Measurements from ENCODE around the gene MCF2L.

MCF2L gene

DNA sequence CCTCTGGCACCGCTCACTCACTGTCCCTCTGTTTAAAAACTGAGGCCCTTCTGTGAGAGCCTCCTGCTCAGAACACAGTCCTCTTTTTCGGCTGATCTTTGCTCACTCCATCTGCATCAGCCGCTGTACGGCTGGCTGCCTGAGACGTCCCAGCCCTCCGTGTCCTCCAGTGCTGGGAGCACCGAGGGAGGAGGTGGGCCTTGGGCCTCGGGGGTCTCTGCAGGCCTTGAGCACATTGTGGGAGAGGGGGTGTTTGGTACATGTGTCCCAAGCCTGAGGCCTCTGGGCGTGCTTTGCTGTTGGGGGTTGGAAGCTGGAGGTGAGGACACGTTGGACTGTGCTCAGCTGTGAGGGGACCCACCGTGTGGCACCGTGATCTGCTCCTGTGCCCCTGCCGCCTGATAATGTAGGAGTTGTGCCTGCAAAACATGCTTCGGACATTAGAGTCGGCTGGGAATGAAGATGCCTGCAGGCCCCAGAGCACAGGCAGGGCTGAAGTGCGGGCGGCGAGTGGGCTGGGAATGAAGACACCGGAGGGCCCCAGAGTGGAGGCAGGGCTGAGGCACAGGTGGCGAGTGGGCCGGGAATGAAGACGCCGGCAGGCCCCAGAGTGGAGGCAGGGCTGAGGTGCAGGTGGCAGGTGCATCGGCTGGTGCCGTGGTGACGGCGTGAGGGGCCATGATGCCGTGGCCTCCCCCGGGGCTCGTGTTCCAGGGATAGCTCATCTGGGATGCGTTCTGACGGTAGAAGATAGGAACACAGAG lies 30.6 kb downstream of the MCF2L start:
- no peak for DNase-seq (ENCODE audit: low read depth)

DNA sequence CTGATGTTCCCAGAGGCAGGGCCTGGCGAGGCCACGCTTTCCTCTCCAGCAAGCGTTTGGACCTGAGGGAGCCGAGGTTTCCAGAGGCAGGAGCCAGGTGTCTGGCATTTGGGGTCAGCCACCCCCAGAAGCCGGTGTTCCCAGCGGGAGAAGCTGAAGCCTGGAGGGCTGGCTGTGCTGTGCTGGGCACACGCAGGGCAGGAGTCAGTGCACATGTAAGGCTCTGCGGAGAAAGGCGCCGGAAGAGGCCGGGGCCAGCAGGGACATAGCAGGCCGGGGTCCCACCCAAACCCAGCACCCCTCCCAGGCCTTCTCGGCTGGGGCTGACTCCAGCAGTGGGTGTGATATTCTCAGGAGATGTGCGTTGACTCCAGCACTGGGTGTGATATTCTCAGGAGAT lies 31.6 kb downstream of the MCF2L start:
- DNase-seq (ENCODE audit: low read depth), result no peak

- DNase-seq (ENCODE audit: low read depth), result no peak
Measured at GRCh38 chr13:113001241-113002140, 32.5 kb downstream of the MCF2L start.

- DNase-seq (ENCODE audit: low read depth), result no peak
Measured at GRCh38 chr13:113002206-113002912, 33.3 kb downstream of the MCF2L start.

- no peak for DNase-seq (ENCODE audit: low read depth)
Measured at GRCh38 chr13:113002913-113003290, 33.9 kb downstream of the MCF2L start.

DNA sequence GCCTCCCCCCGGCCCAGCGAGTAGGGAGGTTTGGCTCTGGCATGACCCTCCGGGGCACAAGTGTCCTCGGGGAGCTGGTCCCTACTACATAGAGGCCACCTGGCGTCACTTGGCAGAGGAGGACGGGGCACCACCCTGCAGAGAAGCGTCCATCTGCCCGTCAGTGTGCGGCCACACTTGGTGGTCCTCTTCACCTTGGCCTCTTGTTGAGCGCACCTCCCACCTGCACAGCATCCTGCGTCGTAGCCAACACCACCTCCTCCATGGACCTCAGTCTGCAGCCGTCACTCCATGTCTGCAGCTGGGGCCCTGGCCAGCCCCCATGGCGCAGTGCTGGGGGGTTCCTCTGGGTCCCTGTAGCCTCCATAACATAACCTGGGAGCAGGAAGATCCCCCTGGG lies 35.1 kb downstream of the MCF2L start:
- no peak for DNase-seq (ENCODE audit: low read depth)

DNA sequence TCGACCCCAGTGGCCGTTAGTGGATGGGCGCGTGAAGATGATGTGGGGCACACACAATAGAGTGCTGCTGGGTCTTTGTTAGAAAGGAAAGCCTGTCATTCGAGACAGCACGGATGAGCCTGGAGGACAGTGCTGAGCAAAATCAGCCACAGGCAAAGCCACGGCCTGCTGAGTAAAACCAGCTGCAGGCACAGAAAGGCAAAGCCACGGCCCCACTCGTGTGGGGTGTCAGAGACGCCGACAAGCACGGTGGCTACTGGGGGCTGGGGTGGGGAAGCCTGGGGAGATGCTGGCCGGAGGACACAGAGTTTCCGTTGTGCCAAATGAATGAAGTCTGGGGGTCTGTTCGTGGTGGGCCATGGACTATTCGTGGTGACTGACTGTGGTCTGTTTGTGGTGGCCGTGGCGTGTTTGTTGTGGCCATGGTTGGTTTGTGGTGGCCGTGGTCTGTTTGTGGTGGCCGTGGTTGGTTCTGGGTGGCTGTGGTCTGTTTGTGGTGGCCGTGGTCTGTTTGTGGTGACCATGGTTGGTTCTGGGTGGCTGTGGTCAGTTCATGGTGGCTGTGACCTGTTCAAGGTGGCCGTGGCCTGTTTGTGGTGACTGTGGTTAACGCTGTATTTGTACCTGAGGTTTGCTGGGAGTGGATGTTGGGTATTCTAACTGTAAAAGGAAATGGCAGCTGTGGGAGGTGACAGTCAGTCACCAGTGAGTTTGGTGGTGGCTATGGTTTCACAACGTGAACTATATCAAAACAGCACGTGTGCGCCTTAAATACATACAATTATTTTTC lies 36.3 kb downstream of the MCF2L start:
- peak; percentile 1 for DNase-seq (ENCODE audit: low read depth)

DNA sequence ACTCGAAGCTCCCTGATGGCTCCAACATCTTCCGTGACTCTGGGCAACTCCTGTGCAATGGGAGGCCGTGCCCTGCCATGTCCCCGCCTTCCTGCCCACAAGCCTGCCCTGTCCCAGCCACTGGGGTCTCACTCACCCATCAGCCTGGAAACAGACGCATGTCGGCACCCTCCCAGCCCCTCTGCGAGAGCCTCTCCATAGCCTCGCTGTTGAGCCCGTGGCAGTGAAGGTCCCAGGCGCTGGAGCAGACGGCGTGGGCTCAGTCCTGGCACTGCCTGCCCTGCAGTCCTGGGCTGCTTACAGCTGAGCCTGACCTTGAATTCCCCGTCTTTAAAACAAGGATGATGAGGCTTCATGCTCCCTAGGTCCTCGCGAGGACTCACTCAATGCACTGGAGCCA lies 37.0 kb downstream of the MCF2L start:
- DNase-seq (ENCODE audit: low read depth), result no peak

DNA sequence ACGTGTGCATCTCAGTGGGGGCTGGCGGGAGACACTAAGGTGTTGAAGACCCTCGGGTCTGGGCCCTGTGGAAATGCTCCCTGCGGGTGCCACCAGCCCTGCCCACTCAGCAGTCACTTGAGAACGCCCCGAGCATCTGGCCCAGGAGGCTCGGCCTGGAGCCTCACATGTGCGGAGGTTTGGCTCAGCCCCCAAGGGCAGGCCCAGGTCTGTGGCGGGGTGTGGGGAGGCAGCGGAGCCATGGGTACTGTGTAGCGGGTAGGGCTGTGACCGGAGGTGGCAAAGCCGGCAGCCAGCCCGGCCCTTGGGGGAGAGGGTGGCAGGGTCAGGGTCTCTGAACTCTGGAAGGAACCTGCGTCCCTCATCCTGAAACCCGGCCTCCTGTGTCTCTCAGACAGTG lies 37.6 kb downstream of the MCF2L start:
- DNase-seq (ENCODE audit: low read depth), result no peak

- no peak for DNase-seq (ENCODE audit: low read depth)
Measured at GRCh38 chr13:113008851-113009250, 39.8 kb downstream of the MCF2L start.

GRCh38 chr13:113009743-113010509 lies 40.9 kb downstream of the MCF2L start:
- DNase-seq (ENCODE audit: low read depth), result no peak

- no peak for DNase-seq (ENCODE audit: low read depth)
Measured at GRCh38 chr13:113010510-113010865, 41.5 kb downstream of the MCF2L start.

DNA sequence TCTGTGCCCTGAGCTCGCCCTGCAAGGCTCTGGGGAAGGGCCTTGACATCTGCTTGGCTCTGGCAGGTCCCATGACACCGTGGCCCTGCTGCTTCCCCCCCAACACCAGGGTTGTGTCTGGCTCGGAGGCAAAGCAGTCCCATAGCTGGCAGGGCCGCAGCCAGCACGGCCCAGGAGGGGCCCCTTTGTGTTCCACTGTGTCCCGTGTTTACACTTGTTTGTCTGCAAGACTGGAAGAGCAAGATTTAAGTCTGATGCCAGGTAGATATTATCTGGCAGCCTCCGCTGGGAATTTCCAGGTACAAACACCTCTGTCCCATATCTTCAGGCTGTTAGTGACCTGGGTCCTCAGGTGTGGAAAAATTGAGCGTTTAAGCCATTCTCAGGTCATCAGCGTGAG lies 44.3 kb downstream of the MCF2L start:
- DNase-seq (ENCODE audit: low read depth), result no peak

GRCh38 chr13:113013878-113014751 lies 45.1 kb downstream of the MCF2L start:
- DNase-seq (ENCODE audit: low read depth), result no peak

DNA sequence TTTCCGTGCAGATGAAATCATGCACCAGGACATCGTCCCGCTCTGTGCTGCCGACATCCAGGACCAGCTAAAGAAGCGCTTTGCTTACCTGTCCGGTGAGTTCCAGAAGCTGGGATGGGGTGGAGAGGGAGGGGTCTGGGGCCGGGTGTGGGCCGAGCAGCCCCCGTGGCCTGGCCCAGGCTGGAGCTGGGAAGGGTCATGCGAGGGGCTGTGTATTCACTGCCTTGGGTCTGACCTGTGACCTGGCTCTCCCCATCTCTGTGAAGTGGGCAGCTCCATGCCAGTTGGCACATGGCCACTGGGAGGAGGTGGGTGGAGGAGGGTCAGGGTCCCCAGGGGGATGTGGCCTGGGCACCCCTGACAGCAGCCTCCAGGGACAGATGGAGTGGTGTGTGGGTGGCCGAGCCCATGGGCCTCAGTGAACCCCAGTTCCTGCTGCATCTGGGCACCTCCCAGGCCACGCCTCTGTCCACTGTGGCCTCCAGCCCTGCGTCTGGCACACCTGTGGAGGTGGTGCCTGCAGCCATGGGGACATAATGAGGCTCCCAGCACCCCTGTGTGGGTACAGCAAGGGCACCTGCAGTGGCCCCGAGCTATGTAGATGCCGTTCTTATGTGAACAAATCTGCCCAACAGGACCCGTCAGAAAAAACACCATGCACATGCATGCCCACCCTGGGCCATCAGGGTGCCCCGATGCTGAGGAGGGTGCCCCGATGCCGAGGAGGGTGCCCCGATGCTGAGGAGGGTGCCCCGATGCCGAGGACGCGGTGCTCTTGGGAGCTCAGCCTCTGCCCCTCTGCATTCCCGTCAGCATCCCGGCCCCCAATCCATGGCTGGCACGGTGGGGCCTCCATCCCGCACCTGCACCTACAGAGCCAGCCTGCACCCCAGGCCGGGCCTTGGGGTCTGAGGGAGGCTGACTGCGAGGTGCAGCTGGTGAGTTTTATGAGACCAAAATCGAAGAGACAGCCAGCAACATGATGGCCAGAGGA lies 46.0 kb downstream of the MCF2L start:
- no peak for DNase-seq (ENCODE audit: low read depth)

DNA sequence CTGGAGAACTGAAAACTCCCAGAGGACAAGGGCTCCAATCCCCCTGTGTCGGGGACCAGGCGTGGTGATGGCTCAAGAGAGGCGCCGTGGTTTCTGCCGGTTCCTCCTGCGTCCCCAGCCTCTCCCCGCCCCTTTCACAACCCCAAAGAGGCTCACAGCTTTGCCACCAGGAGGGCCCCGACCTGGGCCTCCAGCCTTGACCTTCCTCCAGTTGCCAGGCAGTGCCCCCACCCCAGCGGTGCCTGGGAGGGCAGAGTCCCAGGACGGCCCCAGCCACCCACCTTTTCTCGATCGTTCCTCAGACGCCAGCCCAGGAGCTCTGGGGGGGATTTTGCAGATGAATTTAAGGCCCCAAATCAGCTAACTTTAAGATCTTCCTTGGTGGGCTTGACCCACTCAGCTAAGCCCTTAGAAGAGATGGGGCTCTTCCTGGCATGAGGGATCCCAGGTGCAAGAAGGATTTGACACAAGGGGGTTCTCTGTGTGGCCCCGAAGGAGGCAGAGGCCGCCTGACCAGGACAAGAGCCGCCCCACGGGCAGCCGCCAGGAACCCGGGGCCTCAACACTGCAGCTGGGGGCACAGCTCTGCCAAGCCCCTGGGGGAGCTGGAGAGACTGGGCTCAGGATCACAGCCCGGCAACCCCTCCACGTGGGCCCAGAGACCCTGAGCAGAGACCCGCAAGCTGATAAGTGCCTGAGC lies 47.0 kb downstream of the MCF2L start:
- DNase-seq (ENCODE audit: low read depth), result no peak

GRCh38 chr13:113016526-113017295 lies 47.7 kb downstream of the MCF2L start:
- no peak for DNase-seq (ENCODE audit: low read depth)
